HG03521 (cell line): Measurements from ENCODE around the gene FAAH.
"Not testable (repeated sequence)": the region's sequence is repeated elsewhere in the genome, so short reads cannot be mapped to it uniquely, and the experiment has no call there.

Experiments
- ATAC-seq: cut with Tn5 transposase; IDR thresholded peaks from one replicate; pipeline ENCODE4 v1.9.1; 2021; ENCODE audit warnings: mild to moderate bottlenecking, moderate library complexity; ENCODE audit not compliant: unreplicated experiment

FAAH gene

DNA sequence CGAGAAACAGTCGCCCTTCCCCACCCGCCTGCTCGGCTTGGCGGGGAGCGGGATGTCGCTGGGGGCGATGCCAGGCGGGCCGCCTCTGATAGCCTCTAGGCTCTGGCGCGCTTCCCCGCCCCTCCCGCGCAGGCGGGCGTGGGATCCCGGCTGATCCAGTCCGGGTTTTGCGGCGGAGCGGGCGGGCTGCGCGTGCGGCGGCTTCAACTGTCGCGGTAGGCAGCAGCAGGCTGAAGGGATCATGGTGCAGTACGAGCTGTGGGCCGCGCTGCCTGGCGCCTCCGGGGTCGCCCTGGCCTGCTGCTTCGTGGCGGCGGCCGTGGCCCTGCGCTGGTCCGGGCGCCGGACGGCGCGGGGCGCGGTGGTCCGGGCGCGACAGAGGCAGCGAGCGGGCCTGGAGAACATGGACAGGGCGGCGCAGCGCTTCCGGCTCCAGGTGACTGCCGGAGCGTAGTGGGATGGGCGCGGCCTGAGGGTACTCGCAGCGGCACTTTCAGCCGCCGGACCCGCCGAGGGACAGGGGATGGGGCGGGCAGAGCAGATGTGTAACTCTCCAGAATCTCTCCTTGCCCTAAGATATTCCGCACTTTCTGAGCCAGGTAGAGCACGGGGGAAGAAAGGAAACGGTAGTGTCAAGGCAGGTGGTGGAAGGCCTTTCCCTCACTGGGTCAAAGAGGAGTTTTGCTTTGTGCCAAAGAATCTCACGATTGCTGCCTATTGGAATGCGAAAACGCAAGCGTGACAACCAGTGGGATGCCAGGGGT lies at the start of gene FAAH:
FAAH (plus strand) TSS at position 210 of the 764 bp plus-strand sequence; CDS start at position 242, 32 bp downstream.
- peak; percentile 56 for ATAC-seq

DNA sequence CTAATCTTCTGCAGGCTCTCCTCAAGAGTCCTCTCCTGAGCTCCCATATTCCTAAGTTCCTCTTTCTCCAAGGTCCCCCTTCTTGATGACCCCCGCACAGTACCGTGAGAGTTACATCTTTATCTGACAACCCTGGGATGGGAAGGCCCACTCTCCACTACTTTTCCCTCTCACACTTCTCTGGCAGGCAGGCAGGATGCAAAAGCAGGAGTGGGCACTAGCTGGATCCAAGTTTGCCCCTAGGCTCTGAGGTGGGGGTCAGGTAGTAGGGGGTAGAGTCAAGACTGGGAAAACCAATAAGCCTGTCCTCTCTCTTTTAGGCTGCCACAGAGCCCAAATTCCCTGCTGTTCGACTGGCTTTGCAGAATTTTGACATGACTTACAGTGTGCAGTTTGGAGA lies 49.6 kb upstream of the FAAH start:
- no peak for ATAC-seq

DNA sequence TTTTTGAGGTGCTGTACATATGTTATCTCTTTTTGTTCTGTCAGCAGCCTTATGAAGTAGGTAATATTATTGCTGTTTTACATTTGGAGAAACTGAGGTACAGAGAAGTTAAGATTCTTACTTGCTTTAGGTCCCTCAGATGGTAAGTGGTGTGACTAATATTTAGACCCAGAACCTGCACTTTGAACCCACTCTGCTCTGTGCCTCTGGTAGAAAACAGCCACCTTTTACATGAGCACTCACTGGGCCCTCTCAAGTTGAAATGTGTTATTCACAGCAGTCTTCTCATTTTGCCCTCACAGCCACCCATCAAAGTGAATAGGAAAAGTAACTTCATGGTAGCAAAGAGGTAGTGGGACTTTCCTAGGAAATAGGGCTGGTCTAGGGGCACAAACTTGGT lies 48.8 kb upstream of the FAAH start:
- ATAC-seq = no peak

DNA sequence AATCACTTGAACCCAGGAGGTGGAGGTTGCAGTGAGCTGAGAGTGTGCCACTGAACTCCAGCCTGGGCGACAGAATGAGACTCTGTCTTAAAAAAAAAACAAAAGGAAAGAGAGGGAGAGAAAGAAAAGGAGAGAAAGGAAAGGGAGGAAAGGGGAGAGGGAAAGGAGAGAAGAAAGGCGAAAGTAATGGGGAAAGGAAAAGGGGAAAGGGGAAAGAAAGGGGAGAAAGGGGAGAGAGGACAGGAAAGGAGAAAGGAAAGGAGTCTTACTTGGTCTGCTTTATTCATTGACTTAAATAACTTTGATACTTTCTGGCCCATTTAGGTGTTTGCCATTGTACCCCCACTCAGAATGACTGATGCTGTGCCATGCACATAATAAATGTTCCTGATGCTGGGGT lies 41.8 kb upstream of the FAAH start:
- no peak for ATAC-seq

DNA sequence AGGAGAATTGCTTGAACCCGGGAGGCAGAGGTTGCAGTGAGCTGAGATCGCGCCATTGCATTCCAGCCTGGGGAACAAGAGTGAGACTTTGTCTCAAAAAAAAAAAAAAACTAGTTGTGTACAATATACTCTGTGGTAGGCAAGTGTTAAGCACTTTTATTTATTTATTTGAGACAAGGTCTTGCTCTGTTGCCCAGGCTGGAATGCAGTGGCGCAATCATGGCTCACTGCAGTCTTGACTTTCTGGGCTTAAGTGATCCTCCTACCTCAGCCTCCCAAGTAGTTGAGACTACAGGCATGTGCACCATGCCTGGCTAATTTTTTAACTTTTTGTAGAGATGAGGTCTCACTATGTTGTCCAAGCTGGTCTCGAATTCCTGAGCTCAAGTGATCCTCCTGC lies 38.2 kb upstream of the FAAH start:
- not testable (repeated sequence) for ATAC-seq

DNA sequence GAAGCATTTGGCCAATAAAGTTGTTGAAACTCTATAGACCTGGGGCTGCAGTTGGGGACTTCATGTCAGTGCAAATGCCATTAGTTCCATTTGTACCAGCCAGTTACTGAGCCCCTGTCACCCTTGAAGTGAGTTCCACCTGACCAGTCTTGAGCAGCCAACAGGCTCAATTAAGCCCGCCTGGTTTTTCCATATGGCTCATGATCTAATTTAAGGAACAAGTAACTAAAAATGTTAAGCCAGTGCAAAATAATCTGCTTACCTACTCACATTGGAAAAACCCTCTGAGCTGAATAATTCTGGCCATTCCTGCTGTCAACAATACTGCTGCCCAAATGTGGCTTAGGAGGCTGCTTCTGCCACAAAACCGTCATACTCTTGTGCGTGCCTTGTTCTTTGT lies 32.0 kb upstream of the FAAH start:
- ATAC-seq = no peak

DNA sequence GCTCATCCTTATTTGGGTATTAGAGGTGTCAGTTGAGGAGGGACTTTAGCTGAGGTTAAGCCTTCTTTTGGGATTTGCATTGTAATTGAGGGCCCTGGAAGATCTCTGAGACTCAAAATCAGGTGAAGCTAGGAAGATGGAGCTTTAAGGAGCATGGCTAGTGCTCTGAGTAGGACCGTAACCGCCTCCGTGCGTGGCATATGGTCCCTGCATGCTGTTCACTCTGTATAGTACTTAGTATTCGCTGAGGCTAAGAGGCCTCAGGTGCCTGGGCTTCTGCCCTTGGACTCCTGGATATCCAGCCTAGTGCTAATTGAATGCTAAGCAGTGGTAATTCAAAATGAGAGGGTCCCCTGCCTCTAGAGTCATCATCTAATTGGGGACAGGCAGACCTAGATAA lies 31.0 kb upstream of the FAAH start:
- no peak for ATAC-seq

DNA sequence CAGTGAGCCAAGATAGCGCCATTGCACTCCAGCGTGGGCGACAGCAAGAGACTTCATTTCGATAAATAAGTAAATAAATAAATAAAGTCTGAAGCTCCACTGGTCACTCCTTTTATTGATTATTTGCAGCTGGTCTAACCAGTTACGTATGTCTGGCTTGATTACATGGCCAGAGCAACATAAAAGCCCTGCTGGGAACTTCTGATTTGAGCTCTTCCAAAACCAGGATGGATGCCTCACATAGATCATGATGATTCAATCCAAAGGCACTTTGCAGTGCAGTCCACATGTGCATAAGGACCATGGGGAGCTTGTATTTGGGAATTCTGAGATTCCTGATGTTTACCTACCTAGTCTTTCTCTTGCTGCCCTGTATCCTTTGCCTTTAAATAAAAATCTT lies 29.5 kb upstream of the FAAH start:
- no peak for ATAC-seq

DNA sequence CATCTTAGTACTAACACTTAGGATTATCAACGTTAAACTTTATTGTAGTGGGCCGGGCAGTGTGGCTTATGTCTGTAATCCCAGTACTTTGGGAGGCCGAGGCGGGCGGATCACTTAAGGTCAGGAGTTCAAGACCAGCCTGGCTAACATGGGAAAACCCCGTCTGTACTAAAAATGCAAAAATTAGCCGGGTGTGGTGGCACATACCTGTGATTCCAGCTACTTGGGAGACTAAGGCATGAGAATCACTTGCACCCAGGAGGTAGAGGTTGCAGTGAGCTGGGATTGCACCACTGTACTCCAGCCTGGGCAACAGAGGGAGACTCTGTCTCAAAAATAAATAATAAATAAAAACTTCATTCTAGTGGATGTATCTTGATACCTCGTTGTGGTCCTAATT lies 28.3 kb upstream of the FAAH start:
- ATAC-seq = not testable (repeated sequence)

DNA sequence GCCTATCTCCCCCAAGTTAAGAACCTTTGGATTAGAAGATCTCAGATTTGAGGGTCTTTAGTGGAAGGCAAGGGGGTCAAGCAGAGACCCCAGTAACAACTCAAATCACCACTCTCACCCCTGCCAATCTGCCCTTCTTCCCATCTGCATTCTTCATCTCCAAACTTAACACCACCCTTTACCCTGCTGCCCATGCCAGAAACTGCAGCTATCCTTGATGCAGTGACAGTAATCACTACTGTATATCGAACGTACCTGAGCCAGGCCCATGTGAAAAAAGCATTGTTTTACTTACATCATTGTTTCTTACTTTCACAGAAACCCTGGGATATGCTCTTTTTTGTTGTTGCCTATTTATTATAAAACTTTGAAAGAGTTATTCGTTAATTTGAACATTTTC lies 27.0 kb upstream of the FAAH start:
- no peak for ATAC-seq

DNA sequence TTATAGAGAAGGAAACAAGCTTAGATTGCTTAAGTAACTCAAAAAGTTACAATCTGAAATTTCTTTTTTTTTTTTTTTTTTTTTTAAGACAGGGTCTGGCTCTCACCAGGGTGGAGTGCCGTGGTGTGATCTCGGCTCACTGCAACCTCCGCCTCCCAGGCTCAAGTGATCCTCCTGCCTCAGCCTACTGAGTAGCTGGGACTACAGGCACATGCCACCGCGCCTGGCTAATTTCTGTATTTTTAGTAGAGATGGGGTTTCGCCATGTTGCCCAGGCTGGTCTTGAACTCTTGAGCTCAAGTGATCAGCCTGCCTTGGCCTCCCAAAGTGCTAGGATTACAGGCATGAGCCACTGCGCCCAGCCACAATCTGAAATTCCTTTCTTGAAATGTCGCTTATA lies 26.4 kb upstream of the FAAH start:
- ATAC-seq = not testable (repeated sequence)

DNA sequence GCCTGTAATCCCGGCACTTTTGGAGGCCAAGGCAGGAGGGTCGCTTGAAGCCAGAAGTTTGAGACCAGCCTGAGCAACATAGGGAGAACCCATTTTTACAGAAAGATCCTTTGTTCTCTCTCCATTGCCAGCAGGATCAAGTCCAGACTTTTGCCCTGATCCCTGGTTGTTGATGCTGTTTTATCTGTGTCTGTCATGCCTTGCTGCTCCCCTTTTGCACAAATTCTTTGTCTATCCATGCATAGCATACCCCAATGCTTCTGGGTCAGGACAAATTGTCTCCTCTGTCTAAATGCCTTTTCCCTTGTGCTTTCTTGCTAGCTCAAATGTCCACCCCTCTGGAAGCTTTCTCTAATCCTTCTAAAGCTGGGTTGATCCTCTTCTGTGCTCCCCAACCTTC lies 25.3 kb upstream of the FAAH start:
- ATAC-seq = no peak

DNA sequence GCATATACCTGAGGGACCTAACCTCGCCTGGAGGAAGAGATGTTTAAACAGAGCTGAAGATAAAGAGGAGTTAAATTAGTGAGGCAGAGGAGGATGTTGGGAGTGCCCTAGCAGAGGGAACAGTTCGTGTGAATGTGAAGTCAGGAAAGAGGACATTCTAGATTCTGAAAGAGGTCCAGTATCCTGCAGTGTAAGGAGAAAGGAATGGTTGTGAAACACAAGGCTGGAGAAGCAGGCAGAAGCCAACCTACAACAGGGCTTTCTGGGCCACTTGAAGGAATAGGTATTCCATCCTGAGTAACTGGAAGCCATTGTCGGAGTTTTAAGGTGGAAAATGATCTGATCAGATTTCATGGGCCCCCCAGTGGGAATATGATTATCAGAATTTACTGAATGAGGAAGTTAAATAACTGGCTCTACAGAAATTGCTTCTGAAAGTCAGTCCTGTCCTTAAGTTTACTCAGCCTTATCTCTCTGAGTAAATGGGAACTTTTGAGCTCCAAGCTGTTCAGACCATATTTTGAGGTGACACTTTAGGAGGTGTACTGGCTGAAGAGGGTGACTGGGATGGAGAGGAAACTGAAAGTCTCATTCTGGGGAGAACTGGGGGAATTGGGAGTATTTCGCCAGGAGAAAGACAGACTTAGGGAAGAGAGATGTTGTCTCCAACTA lies 24.4 kb upstream of the FAAH start:
- ATAC-seq = no peak

DNA sequence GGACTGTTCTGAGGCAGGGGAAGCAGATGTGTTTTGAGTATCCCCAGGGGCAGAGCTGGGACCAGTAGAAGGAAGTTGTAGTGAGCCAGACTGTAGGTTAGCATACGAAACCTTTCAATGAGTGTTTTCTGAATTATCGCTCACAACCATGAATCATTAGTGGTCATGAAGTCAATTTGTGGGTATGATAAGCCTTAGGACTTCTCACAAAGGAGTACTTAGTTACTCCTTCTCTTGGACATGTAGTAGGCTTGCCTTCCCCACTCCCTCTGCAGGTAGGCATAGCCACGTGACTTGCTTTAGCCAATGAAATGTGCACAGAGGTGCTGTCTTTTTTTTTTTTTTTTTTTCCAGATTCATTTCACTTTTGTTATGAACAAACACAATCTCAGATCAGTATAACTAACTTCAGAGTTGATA lies 23.9 kb upstream of the FAAH start:
- no peak for ATAC-seq

DNA sequence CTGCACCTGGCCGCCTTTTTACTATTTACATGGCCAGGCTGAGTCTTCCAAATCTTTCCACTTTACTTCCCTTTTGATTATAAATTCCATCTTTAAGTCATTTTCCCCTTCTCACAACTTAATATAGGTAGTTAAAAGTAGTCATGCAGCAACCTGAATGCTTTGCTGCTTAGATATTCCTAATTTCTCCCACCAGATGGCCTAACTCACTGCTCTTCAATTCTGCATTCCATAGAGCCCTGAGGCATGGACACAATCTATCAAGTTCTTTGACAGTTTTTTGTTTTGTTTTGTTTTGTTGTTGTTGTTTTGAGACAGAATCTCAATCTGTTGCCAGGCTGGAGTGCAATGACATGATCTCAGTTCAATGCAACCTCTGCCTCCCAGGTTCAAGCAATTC lies 21.7 kb upstream of the FAAH start:
- no peak for ATAC-seq

DNA sequence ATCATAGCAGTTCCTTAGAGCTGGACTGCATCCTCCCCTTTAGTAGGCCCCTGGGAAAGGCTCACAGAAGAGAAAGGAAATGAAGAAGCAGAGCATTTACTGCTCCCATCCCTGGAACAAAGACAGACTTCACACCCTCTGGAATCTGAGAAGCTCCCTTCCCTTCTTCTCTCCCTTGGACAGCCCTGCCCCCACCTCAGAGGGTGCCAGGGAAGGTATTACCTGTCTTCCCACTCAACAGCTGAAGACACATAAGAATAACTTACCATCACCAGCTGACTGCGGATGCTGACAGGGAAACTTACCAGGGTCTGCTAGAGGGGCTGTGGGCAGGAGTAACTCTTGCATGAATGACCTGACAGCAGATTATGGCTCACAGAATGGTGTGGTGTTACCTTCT lies 14.1 kb upstream of the FAAH start:
- ATAC-seq = no peak

DNA sequence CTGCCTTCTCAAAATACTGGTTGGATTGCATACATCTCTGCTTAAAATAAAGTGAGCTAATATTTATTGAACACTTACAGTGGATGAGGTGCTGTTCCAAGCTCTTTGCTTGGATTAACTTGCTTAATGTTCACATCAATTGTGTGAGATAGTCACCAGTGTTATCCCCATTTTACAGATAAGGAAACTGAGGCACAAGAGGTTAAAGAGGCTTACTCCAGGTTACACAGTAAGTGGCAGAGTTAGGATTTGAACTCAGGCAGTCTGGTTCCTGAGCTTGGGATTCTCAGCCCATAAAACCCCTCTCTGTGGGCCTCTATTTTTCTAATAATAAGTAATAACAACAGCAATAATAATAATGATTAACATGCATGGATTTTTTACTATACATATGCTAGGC lies 13.6 kb upstream of the FAAH start:
- ATAC-seq = no peak

DNA sequence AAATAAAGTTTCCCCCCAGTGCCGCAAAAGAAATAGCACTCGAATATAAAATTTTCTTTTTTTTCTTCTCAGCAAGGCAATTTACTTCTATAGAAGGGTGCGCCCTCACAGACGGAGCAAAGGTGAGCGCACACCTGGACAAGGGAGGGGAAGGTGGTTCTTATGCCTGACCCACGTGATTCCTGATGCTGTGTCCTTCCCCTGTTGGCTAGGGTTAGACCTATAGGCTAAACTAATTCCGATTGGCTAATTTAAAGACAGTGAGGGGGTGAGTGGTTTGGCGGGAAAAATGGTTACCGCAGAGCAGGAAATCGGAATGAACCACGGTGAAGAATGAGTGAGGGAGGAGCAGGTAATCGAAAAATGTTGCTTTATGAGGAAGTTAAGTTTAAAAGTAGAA lies 607 bp upstream of the FAAH start:
- no peak for ATAC-seq

DNA sequence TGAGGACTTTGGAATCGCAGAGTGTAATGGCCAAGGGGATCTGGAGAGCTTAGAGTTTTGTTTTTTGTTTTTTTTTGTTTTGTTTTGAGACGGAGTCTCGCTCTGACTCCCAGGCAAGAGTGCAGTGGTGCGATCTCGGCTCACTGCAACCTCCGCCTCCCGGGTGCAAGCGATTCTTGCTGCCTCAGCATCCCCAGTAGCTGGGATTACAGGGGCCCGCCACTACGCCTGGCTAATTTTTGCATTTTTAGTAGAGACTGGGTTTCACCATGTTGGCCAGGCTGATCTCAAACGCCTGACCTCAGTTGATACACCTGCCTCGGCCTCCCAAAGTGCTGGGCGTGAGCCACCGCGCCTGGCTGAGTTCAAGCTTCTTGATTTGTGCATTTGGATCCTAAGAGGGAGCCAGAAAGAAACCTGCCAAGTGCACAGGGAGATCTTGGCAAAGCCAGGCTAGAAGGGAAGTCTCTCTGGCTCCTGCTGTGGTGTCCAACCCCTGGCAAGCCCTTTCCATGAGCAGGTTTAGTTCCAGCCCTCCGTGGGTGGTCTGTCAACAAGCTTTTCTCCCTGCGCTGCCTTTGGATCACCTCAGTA lies 852 bp downstream of the FAAH start:
- no peak for ATAC-seq

DNA sequence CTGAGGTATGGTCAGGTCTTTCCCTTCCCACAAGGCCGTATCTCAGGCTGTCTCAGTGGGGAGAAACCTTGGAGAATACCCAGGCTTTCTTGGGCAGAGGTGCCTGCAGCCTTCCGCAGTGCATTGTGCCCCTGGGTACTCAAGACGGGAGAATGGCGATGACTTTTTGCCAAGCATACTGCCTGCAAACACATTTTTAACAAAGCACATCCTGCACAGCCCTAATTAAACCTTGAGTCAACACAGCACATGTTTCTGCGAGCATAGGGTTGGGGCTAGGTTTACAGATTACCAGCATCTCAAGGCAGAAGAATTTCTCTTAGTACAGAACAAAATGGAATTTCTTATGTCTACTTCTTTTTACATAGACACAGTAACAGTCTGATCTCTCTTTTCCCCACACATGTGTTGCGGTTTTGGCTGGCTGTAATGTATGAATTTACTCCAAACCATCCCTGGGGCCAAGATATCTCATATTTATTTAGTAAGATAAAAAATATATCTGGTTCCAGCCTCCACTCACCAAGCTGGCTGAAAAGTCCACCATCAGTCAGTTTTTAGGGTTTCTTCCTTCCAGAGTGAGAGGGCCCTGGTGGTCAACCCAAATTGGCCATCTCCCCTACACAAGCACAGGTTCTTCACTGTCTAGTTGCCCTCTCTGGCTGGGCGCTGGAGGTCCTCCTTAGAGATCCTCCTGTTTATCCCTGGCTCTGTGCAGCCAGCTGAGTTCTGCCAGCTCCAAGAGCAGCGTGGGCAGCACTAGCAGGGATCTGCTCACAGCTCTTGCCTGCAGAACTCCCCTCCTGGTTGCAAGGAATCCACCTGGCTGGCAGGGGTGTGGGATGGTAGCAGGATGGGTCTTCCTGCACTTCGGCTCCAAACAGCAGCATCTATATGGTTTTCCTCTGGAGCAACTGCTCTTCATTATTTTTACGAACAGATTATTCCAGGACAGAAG lies 2.6 kb downstream of the FAAH start:
- no peak for ATAC-seq

DNA sequence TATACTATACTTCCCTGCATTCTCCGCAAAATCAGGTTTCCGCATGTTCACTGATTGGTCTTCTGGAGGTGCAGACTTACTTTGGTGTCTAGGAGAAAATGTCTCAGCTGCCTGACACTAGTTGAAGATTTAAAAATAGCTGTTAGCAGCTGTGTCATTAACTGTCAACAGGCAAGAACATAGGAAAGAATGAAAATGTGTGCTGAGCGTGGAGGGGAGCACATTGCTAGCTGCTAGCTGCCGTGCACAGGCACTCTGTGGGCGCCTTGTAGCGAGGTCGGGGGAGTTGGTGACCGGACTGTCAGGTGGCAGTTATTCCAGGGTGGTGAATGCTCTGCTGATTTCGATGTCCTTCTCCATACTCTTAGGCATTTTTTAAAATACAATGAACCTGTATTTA lies 5.2 kb downstream of the FAAH start:
- ATAC-seq = no peak
